A549 (cell line): ENCODE measurements around the gene OGDH.

ENCODE experiments used
- CEBPB ChIP-seq, 2 experiments: fragments of >200 bp in 1 of 2; sonication (Bioruptor Twin) in 1 of 2; formaldehyde crosslinking in 1 of 2; IDR thresholded peaks; 2 replicates each; pipeline ENCODE4 v1.6.1; 2012 to 2016
- CHD2 ChIP-seq: fragments of 150-350 bp; IDR thresholded peaks from 2 replicates; pipeline ENCODE4 v1.6.1; 2014; ENCODE audit warnings: low read length; ENCODE audit not compliant: partially characterized antibody
- CTCF ChIP-seq: fragments of >200 bp; sonication (Bioruptor Twin); formaldehyde crosslinking; IDR thresholded peaks from 3 replicates; pipeline ENCODE4 v1.5.1; 2016
- POLR2A ChIP-seq: IDR thresholded peaks from 2 replicates; pipeline ENCODE4 v1.6.1; 2012; ENCODE audit warnings: mild to moderate bottlenecking, low read length
- POLR2AphosphoS2 ChIP-seq: conservative IDR thresholded peaks from 2 replicates; pipeline ENCODE4 v1.6.1; 2012; ENCODE audit warnings: low read length, improper control_type of control experiment, inconsistent platforms

GRCh38 chr7:44606341-44607140 lies at the start of gene OGDH:
- TF ChIP-seq POLR2A (peak; percentile 78), CTCF (no peak), CHD2 (no peak), POLR2AphosphoS2 (no peak), CEBPB (IDR thresholded peaks at IDR 0.05) (no peak)
